H9 (cell line): ENCODE data around the gene C5orf34. TPM values are rescaled to one million over a fixed set of nuclear protein-coding genes. Genes with fewer than 3 reads are reported as not detected.
"Not testable (repeated sequence)": the region's sequence is repeated elsewhere in the genome, so short reads cannot be mapped to it uniquely, and the experiment has no call there.

Experiments used
- DNase-seq: peaks from one replicate; pipeline ENCODE4 v3.0.0-alpha.2; 2017
- H2AFZ ChIP-seq: one replicate; pipeline ENCODE4 v1.6.1; 2013; ENCODE audit warnings: mild to moderate bottlenecking, low read length, control low read depth, moderate library complexity
- H2AK5ac ChIP-seq: 2 replicates; pipeline ENCODE4 v1.6.1; 2013; ENCODE audit warnings: low read length, control low read depth, mixed read lengths; ENCODE audit not compliant: insufficient read length
- H2BK120ac ChIP-seq: one replicate; pipeline ENCODE4 v1.6.1; 2013; ENCODE audit warnings: low read depth, mild to moderate bottlenecking, low read length, control low read depth, inconsistent platforms; ENCODE audit not compliant: poor library complexity, severe bottlenecking
- H2BK12ac ChIP-seq: 2 replicates; pipeline ENCODE4 v1.6.1; 2013; ENCODE audit warnings: low read length, control low read depth, mixed read lengths, low read depth; ENCODE audit not compliant: insufficient read length
- H2BK15ac ChIP-seq: 2 replicates; pipeline ENCODE4 v1.6.1; 2013; ENCODE audit warnings: low read depth, low read length, control low read depth
- H2BK20ac ChIP-seq: one replicate; pipeline ENCODE4 v1.6.1; 2013; ENCODE audit warnings: low read depth, mild to moderate bottlenecking, low read length, control low read depth, inconsistent platforms; ENCODE audit not compliant: poor library complexity, severe bottlenecking
- H2BK5ac ChIP-seq: 2 replicates; pipeline ENCODE4 v1.6.1; 2013; ENCODE audit warnings: low read length, control low read depth, mixed read lengths; ENCODE audit not compliant: insufficient read length
- H3K14ac ChIP-seq: 2 replicates; pipeline ENCODE4 v1.6.1; 2013; ENCODE audit warnings: low read length, control low read depth; ENCODE audit not compliant: insufficient read depth
- H3K18ac ChIP-seq: 2 replicates; pipeline ENCODE4 v1.6.1; 2013; ENCODE audit warnings: low read depth, mild to moderate bottlenecking, mixed read lengths, low read length, control low read depth; ENCODE audit not compliant: insufficient read length
- H3K23ac ChIP-seq: 2 replicates; pipeline ENCODE4 v1.6.1; 2013; ENCODE audit warnings: low read length, control low read depth, mixed read lengths, low read depth; ENCODE audit not compliant: insufficient read length
- H3K23me2 ChIP-seq: 2 replicates; pipeline ENCODE4 v1.6.1; 2013; ENCODE audit warnings: low read depth, mild to moderate bottlenecking, mixed read lengths, low read length, control low read depth; ENCODE audit not compliant: insufficient read length, poor library complexity, severe bottlenecking
- H3K27ac ChIP-seq: 2 replicates; pipeline ENCODE4 v1.5.1; 2013; ENCODE audit warnings: low read length, control low read depth, mixed read lengths, low read depth; ENCODE audit not compliant: insufficient read length
- H3K27me3 ChIP-seq: 2 replicates; pipeline ENCODE4 v1.6.1; 2013; ENCODE audit warnings: low read length, control low read depth, inconsistent platforms; ENCODE audit not compliant: insufficient read depth
- H3K4ac ChIP-seq: 2 replicates; pipeline ENCODE4 v1.6.1; 2013; ENCODE audit warnings: low read depth, mild to moderate bottlenecking, control low read depth, inconsistent platforms, low read length, moderate library complexity
- H3K4me1 ChIP-seq: 2 replicates; pipeline ENCODE4 v1.6.1; 2013; ENCODE audit warnings: low read length, control low read depth, inconsistent platforms; ENCODE audit not compliant: insufficient read depth
- H3K4me2 ChIP-seq: 2 replicates; pipeline ENCODE4 v1.6.1; 2013; ENCODE audit warnings: low read length, control low read depth, mixed read lengths; ENCODE audit not compliant: insufficient read length, insufficient read depth
- H3K56ac ChIP-seq: 2 replicates; pipeline ENCODE4 v1.6.1; 2013; ENCODE audit warnings: low read depth, mild to moderate bottlenecking, mixed read lengths, low read length, control low read depth; ENCODE audit not compliant: insufficient read length
- H3K79me1 ChIP-seq: 2 replicates; pipeline ENCODE4 v1.6.1; 2013; ENCODE audit warnings: low read depth, mild to moderate bottlenecking, moderate library complexity, low read length, control low read depth, inconsistent platforms; ENCODE audit not compliant: insufficient read depth, poor library complexity, severe bottlenecking
- H3K79me2 ChIP-seq: 2 replicates; pipeline ENCODE4 v1.6.1; 2013; ENCODE audit warnings: low read length, control low read depth, inconsistent platforms; ENCODE audit not compliant: insufficient read depth
- H3K9ac ChIP-seq: 2 replicates; pipeline ENCODE4 v1.6.1; 2013; ENCODE audit warnings: low read length, control low read depth, mixed read lengths; ENCODE audit not compliant: insufficient read length; ENCODE audit errors: extremely low read depth
- H3K9me3 ChIP-seq: one replicate; pipeline ENCODE4 v1.6.1; 2013; ENCODE audit warnings: low read depth, low read length, inconsistent platforms; ENCODE audit not compliant: control insufficient read depth
- H3T11ph ChIP-seq: one replicate; pipeline ENCODE4 v1.6.1; 2013; ENCODE audit warnings: mild to moderate bottlenecking, low read length, control low read depth, inconsistent platforms
- H4K20me1 ChIP-seq: one replicate; pipeline ENCODE4 v1.6.1; 2013; ENCODE audit not compliant: control insufficient read depth, insufficient read length, insufficient read depth
- H4K5ac ChIP-seq: 2 replicates; pipeline ENCODE4 v1.6.1; 2013; ENCODE audit warnings: low read depth, mild to moderate bottlenecking, mixed read lengths, low read length, control low read depth; ENCODE audit not compliant: insufficient read length
- H4K8ac ChIP-seq: replicated peaks from 2 replicates; pipeline ENCODE4 v1.6.1; 2013; ENCODE audit warnings: low read length, control low read depth, mixed read lengths, low read depth; ENCODE audit not compliant: insufficient read length
- H4K91ac ChIP-seq: 2 replicates; pipeline ENCODE4 v1.6.1; 2013; ENCODE audit warnings: low read depth, mild to moderate bottlenecking, moderate library complexity, mixed read lengths, low read length, control low read depth; ENCODE audit not compliant: insufficient read length
- H3K27ac Mint-ChIP-seq, 3 experiments: 2 replicates in 2 of 3; 3 replicates in 1 of 3; pipeline ENCODE4 v1.8.0; 2020 to 2021; ENCODE audit warnings: mixed read lengths in 3 of 3, mild to moderate bottlenecking in 1 of 3, moderate library complexity in 1 of 3
- H3K27me3 Mint-ChIP-seq: 2 replicates; pipeline ENCODE4 v1.8.0; 2021; ENCODE audit warnings: low read depth, mild to moderate bottlenecking, moderate library complexity, mixed read lengths
- H3K36me3 Mint-ChIP-seq, 3 experiments: 2 replicates in 2 of 3; 3 replicates in 1 of 3; pipeline ENCODE4 v1.8.0; 2020 to 2021; ENCODE audit warnings: low read depth in 3 of 3, mixed read lengths in 3 of 3; ENCODE audit not compliant: insufficient read depth in 1 of 3
- H3K4me1 Mint-ChIP-seq, 2 experiments: 2 replicates each; pipeline ENCODE4 v1.8.0; 2020; ENCODE audit warnings: mixed read lengths in 2 of 2
- H3K4me3 Mint-ChIP-seq, 2 experiments: 2 replicates in 1 of 2; 3 replicates in 1 of 2; pipeline ENCODE4 v1.8.0; 2020 to 2021; ENCODE audit warnings: mild to moderate bottlenecking in 2 of 2, mixed read lengths in 2 of 2, moderate library complexity in 1 of 2
- H3K9me3 Mint-ChIP-seq, 2 experiments: 2 replicates in 1 of 2; 3 replicates in 1 of 2; pipeline ENCODE4 v1.8.0; 2020; ENCODE audit warnings: mild to moderate bottlenecking in 2 of 2, mixed read lengths in 2 of 2, moderate library complexity in 1 of 2
- CTCF ChIP-seq: fragments of 200-600 bp; sonication (generic); conservative IDR thresholded peaks from 3 replicates; pipeline ENCODE4 v1.8.0; 2021; ENCODE audit warnings: antibody characterized with exemption, mild to moderate bottlenecking
- WGBS: extraction: QIAGEN DNeasy Blood & Tissue Kit; methylation state at CpG from one replicate; pipeline ENCODE4 v1.1.7; 2013; ENCODE audit warnings: missing lambda C conversion rate, low lambda C conversion rate, mixed read lengths; ENCODE audit not compliant: insufficient read length; ENCODE audit errors: extremely low coverage; 5-methylcytosine and 5-hydroxymethylcytosine counted together
- total RNA-seq: library from RNA; stranded (reverse); gene quantifications from 2 replicates; pipeline ENCODE4 v1.2.1, GENCODE V29; 2021

Gene C5orf34
- total RNA-seq, 1 experiment from 2014 or later, result 7.7 TPM

DNA sequence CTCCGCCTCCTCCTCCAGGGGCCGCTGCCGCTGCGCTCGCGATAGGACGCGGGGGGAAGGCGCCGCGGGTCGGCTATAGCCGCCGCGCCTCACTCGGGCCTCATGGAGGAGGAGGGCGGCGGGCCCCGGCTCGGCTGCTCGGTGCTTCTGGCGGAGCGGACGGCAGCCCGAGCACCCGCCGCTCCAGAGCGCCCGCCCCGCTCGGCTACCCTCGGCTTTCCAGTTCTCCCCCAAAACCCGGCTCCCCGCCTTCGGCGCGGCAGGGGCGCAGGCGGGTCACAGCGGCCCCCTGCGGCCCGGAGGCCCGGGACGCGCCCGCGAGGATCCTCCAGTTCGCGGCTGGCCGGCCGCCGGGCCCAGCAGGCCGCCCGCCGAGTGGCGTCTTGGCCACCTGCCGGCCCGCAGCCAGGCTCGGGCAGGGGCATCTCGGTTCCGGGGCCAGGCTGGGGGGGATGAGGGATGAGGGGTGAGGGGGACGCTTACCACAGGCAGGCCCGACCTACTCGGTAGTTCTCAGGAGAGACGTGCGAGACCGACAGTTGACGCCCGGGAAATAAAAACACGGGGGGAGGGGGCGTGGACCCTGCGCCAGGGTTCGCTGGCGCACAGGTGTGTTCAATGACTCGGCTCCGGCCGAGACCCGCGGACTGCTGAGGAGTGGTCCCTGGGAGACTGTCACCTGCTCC is 42.1 kb upstream of the C5orf34 start, which contains the start of gene PAIP1:
Gene PAIP1, minus strand, starts transcription at position 221 of the 686 bp plus-strand sequence. CDS start 231 bp downstream, outside the sequence.
- Histone ChIP-seq H3T11ph (no peak within 1 kb of the TSS), H4K91ac (peak within 1 kb of the TSS; percentile 85), H2BK20ac (no peak within 1 kb of the TSS)

DNA sequence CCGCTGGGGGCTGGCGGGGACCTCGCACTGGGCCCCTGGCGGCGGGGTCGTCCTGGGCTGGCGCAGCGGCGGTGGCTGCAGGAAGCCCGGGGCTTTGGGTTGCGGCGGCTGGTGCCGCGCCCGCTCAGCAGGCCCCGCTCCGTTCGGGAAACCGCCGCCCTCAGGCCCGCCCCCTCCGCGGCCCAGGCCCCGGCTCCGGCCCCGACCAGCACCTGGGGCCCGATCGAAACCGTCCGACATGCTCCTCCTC is 41.6 kb upstream of the C5orf34 start:
- not testable (repeated sequence) for H2AFZ ChIP-seq

More for the DNA sequence above, 42.1 kb upstream of the C5orf34 start, which contains the start of gene PAIP1:
- H3K27ac ChIP-seq, result peak within 1 kb of the TSS; percentile 14
- Mint-ChIP-seq H3K36me3 (peaks cover 0 to 7% (median 2%) of the 10 kb centered on the region in 3 experiments; a peak in 4 of 7 replicates), H3K9me3 (peaks cover 0 to 2% of the 10 kb centered on the region in 2 experiments; a peak in 1 of 5 replicates), H3K27me3 (no peaks in the 10 kb centered on the region; the same call in 1 of the 2 replicates), H3K4me1 (peaks cover 14 to 15% of the 10 kb centered on the region in 2 experiments), H3K27ac (peak within 1 kb of the TSS; percentile 87 to 98 (median 98)), H3K4me3 (peak within 1 kb of the TSS; percentile 80 to 92)
- H3K79me1 ChIP-seq, result no peaks in the 10 kb centered on the region
- no peak within 1 kb of the TSS for H2BK12ac ChIP-seq
- H2BK15ac ChIP-seq, result no peak within 1 kb of the TSS
- no peaks in the 10 kb centered on the region for H3K9me3 ChIP-seq
- peak within 1 kb of the TSS; percentile 86 for H2AFZ ChIP-seq
- H3K23ac ChIP-seq, result no peak within 1 kb of the TSS
- H3K4me1 ChIP-seq, result 0 out of 2 replicates have a peak, but pooled peaks cover 2% of the 10 kb centered on the region
- H3K14ac ChIP-seq, result peak within 1 kb of the TSS; percentile 100
- H3K4ac ChIP-seq, result peak within 1 kb of the TSS; percentile 99; the same call in 1 of the 2 replicates
- H3K27me3 ChIP-seq, result no peaks in the 10 kb centered on the region
- H2BK5ac ChIP-seq, result peak within 1 kb of the TSS; percentile 90
- no peak within 1 kb of the TSS for H2AK5ac ChIP-seq
- H4K20me1 ChIP-seq, result no peaks in the 10 kb centered on the region
- H3K9ac ChIP-seq, result peak within 1 kb of the TSS; percentile 98
- DNase-seq, result peak; percentile 81
- peaks cover 8% of the 10 kb centered on the region for H3K23me2 ChIP-seq
- H2BK120ac ChIP-seq, result peak within 1 kb of the TSS; percentile 92
- peak; percentile 60 for TF ChIP-seq CTCF
- H3K4me2 ChIP-seq, result peak within 1 kb of the TSS; percentile 76
- H4K5ac ChIP-seq, result peak within 1 kb of the TSS; percentile 94
- H3K56ac ChIP-seq, result no peak within 1 kb of the TSS
- H4K8ac ChIP-seq, result no peak within 1 kb of the TSS
- peaks cover 18% of the 10 kb centered on the region; the same call in 1 of the 2 replicates for H3K79me2 ChIP-seq
- H3K18ac ChIP-seq, result peak within 1 kb of the TSS; percentile 100
- no CpG with 5 or more reads among the region's 79 CpGs for WGBS

More for the DNA sequence above, 41.6 kb upstream of the C5orf34 start:
- H3K9ac ChIP-seq, result peak overlapping the region; percentile 98
- WGBS, result no CpG with 5 or more reads among the region's 30 CpGs
- not testable (repeated sequence) for H3K27ac Mint-ChIP-seq, H2BK20ac ChIP-seq, H4K20me1 ChIP-seq, H3K79me1 ChIP-seq, H3K23ac ChIP-seq, H3K36me3 Mint-ChIP-seq, H3K4me1 ChIP-seq, H3K23me2 ChIP-seq, H2BK15ac ChIP-seq, H3K9me3 Mint-ChIP-seq, H3T11ph ChIP-seq, DNase-seq, H3K27me3 Mint-ChIP-seq, H2BK12ac ChIP-seq, H3K9me3 ChIP-seq, H3K56ac ChIP-seq, H2BK120ac ChIP-seq, H3K27me3 ChIP-seq, H4K8ac ChIP-seq, H3K27ac ChIP-seq, H2AK5ac ChIP-seq
- H3K4me2 ChIP-seq, result peak overlapping the region; percentile 62
- H4K5ac ChIP-seq, result peak overlapping the region; percentile 94
- H4K91ac ChIP-seq, result peak overlapping the region; percentile 85
- peaks cover 18% of the 10 kb centered on the region; the same call in 1 of the 2 replicates for H3K79me2 ChIP-seq
- H3K4ac ChIP-seq, result peak overlapping the region; percentile 99; the same call in 1 of the 2 replicates
- H3K14ac ChIP-seq, result peak overlapping the region; percentile 100
- Mint-ChIP-seq H3K4me1 (peaks cover 14 to 15% of the 10 kb centered on the region in 2 experiments), H3K4me3 (peak overlapping the region; percentile 80 to 92; a peak in 3 of 5 replicates)
- H2BK5ac ChIP-seq, result peak overlapping the region; percentile 90
- peak overlapping the region; percentile 100 for H3K18ac ChIP-seq
